Mesenchymal stem cell (in vitro differentiated cells and primary cell): ENCODE results near the gene ASIC2.

Experiments
- DNase-seq: peaks from one replicate; pipeline ENCODE4 v3.0.0-alpha.2; 2013
- H2AFZ ChIP-seq: one replicate; pipeline ENCODE4 v1.6.1; 2013; ENCODE audit warnings: low read depth, mild to moderate bottlenecking, control low read depth, inconsistent platforms, low read length, moderate library complexity
- H2AK5ac ChIP-seq: 2 replicates; pipeline ENCODE4 v1.6.1; 2013; ENCODE audit warnings: low read length, moderate library complexity, mild to moderate bottlenecking, inconsistent platforms; ENCODE audit not compliant: severe bottlenecking
- H2BK120ac ChIP-seq: one replicate; pipeline ENCODE4 v1.6.1; 2013; ENCODE audit warnings: low read depth, mild to moderate bottlenecking, inconsistent platforms, low read length, moderate library complexity
- H2BK12ac ChIP-seq, 2 experiments: one replicate each; pipeline ENCODE4 v1.6.1; 2013; ENCODE audit warnings: inconsistent platforms in 2 of 2, low read length in 2 of 2, mild to moderate bottlenecking in 2 of 2, moderate library complexity in 2 of 2, control low read depth in 1 of 2
- H2BK15ac ChIP-seq: one replicate; pipeline ENCODE4 v1.6.1; 2013; ENCODE audit warnings: mild to moderate bottlenecking, low read depth, inconsistent platforms; ENCODE audit not compliant: poor library complexity, severe bottlenecking
- H2BK5ac ChIP-seq: 2 replicates; pipeline ENCODE4 v1.6.1; 2013; ENCODE audit warnings: low read depth, mild to moderate bottlenecking, low read length, control low read depth, inconsistent platforms; ENCODE audit not compliant: poor library complexity, severe bottlenecking
- H3K14ac ChIP-seq, 2 experiments: one replicate each; pipeline ENCODE4 v1.6.1; 2013; ENCODE audit warnings: inconsistent platforms in 2 of 2, low read length in 2 of 2, control low read depth in 1 of 2, mild to moderate bottlenecking in 1 of 2, moderate library complexity in 1 of 2
- H3K18ac ChIP-seq, 2 experiments: one replicate each; pipeline ENCODE4 v1.6.1; 2013; ENCODE audit warnings: inconsistent platforms in 2 of 2, low read length in 2 of 2, control low read depth in 1 of 2, low read depth in 1 of 2, mild to moderate bottlenecking in 1 of 2
- H3K23ac ChIP-seq, 2 experiments: one replicate each; pipeline ENCODE4 v1.6.1; 2013; ENCODE audit warnings: inconsistent platforms in 2 of 2, low read length in 2 of 2, mild to moderate bottlenecking in 2 of 2, moderate library complexity in 2 of 2, control low read depth in 1 of 2
- H3K27ac ChIP-seq: 2 replicates; pipeline ENCODE4 v1.5.1; 2013; ENCODE audit warnings: mild to moderate bottlenecking, moderate library complexity, low read length, control low read depth, inconsistent platforms; ENCODE audit not compliant: poor library complexity, severe bottlenecking
- H3K27me3 ChIP-seq, 2 experiments: 2 replicates each; pipeline versions ENCODE4 v1.6.1 to v1.7.0; 2013; ENCODE audit warnings: low read length in 2 of 2, mild to moderate bottlenecking in 2 of 2, moderate library complexity in 2 of 2, control low read depth in 1 of 2, inconsistent platforms in 1 of 2; ENCODE audit not compliant: control insufficient read depth in 1 of 2, insufficient read depth in 1 of 2
- H3K36me3 ChIP-seq, 2 experiments: 2 replicates each; pipeline versions ENCODE4 v1.6.1 to v1.7.0; 2013; ENCODE audit warnings: low read length in 2 of 2, control low read depth in 1 of 2, inconsistent platforms in 1 of 2, low read depth in 1 of 2, mild to moderate bottlenecking in 1 of 2; ENCODE audit not compliant: insufficient read depth in 2 of 2, control insufficient read depth in 1 of 2
- H3K4ac ChIP-seq, 2 experiments: one replicate each; pipeline ENCODE4 v1.6.1; 2013; ENCODE audit warnings: inconsistent platforms in 2 of 2, low read length in 2 of 2, mild to moderate bottlenecking in 2 of 2, moderate library complexity in 2 of 2, control low read depth in 1 of 2, low read depth in 1 of 2
- H3K4me1 ChIP-seq: 2 replicates; pipeline ENCODE4 v1.6.1; 2013; ENCODE audit warnings: low read depth, low read length, control low read depth; ENCODE audit not compliant: control insufficient read depth, insufficient read depth
- H3K4me2 ChIP-seq: 2 replicates; pipeline ENCODE4 v1.6.1; 2013; ENCODE audit warnings: low read length, mild to moderate bottlenecking, inconsistent platforms; ENCODE audit not compliant: poor library complexity, severe bottlenecking
- H3K4me3 ChIP-seq, 2 experiments: 2 replicates each; pipeline versions ENCODE4 v1.5.1 to v1.7.0; 2013; ENCODE audit warnings: low read length in 2 of 2, mild to moderate bottlenecking in 2 of 2, control low read depth in 1 of 2, low read depth in 1 of 2; ENCODE audit not compliant: insufficient read depth in 1 of 2
- H3K79me1 ChIP-seq: replicated peaks from 2 replicates; pipeline ENCODE4 v1.6.1; 2013; ENCODE audit warnings: mild to moderate bottlenecking, control low read depth, low read length, inconsistent platforms; ENCODE audit not compliant: poor library complexity, severe bottlenecking
- H3K9ac ChIP-seq: 2 replicates; pipeline ENCODE4 v1.7.0; 2013; ENCODE audit warnings: mild to moderate bottlenecking, low read length, moderate library complexity
- H3K9me3 ChIP-seq: 2 replicates; pipeline ENCODE4 v1.7.0; 2013; ENCODE audit warnings: mild to moderate bottlenecking, low read length; ENCODE audit not compliant: control insufficient read depth
- H4K8ac ChIP-seq: one replicate; pipeline ENCODE4 v1.6.1; 2013; ENCODE audit warnings: inconsistent platforms, mild to moderate bottlenecking, low read length, moderate library complexity
- H4K91ac ChIP-seq: one replicate; pipeline ENCODE4 v1.6.1; 2013; ENCODE audit warnings: mild to moderate bottlenecking, low read length, inconsistent platforms
- WGBS: methylation state at CpG from one replicate; pipeline ENCODE4 v1.1.7; 2013; ENCODE audit warnings: mixed read lengths; 5-methylcytosine and 5-hydroxymethylcytosine counted together

The ASIC2 gene

GRCh38 chr17:33303254-33303653 is 10.2 kb upstream of the ASIC2 start:
- H2BK15ac ChIP-seq = no peak overlapping the region
- no peak for DNase-seq
- no peak overlapping the region for H2BK120ac ChIP-seq
- H3K27ac ChIP-seq = no peak overlapping the region
- no peak overlapping the region for H3K14ac ChIP-seq
- peaks cover 0 to 58% of the 10 kb centered on the region in 2 experiments for H3K27me3 ChIP-seq
- no peaks in the 10 kb centered on the region for H3K36me3 ChIP-seq
- H2AFZ ChIP-seq = no peak overlapping the region
- H2BK5ac ChIP-seq = no peak overlapping the region
- H4K91ac ChIP-seq = no peak overlapping the region
- 90% methylated on average over 5 of the region's 5 CpGs for WGBS
- H3K9ac ChIP-seq = no peak overlapping the region
- H3K4me2 ChIP-seq = no peak overlapping the region
- no peak overlapping the region for H3K4ac ChIP-seq
- H2AK5ac ChIP-seq = no peak overlapping the region
- H3K23ac ChIP-seq = no peak overlapping the region
- peaks cover 8% of the 10 kb centered on the region for H3K9me3 ChIP-seq
- H3K79me1 ChIP-seq = no peaks in the 10 kb centered on the region
- no peak overlapping the region for H3K18ac ChIP-seq
- H2BK12ac ChIP-seq = no peak overlapping the region
- H3K4me1 ChIP-seq = no peaks in the 10 kb centered on the region
- no peak overlapping the region for H3K4me3 ChIP-seq
- H4K8ac ChIP-seq = no peak overlapping the region

- Histone ChIP-seq H3K27ac (no peak overlapping the region), H2AK5ac (no peak overlapping the region), H3K14ac (no peak overlapping the region), H3K4me1 (no peaks in the 10 kb centered on the region), H3K4me3 (no peak overlapping the region), H3K4me2 (no peak overlapping the region), H2AFZ (no peak overlapping the region), H3K79me1 (no peaks in the 10 kb centered on the region), H2BK12ac (no peak overlapping the region), H3K9ac (no peak overlapping the region), H2BK5ac (no peak overlapping the region), H3K23ac (no peak overlapping the region), H4K8ac (no peak overlapping the region), H3K4ac (no peak overlapping the region), H2BK120ac (no peak overlapping the region), H2BK15ac (no peak overlapping the region), H3K9me3 (peaks cover 8% of the 10 kb centered on the region), H3K27me3 (peaks cover 0 to 50% of the 10 kb centered on the region in 2 experiments), H3K18ac (no peak overlapping the region), H4K91ac (no peak overlapping the region), H3K36me3 (no peaks in the 10 kb centered on the region)
- DNase-seq = no peak
Observed at GRCh38 chr17:33302394-33302793, 9.3 kb upstream of the ASIC2 start.

- H3K14ac ChIP-seq = no peak overlapping the region
- no peak overlapping the region for H2AK5ac ChIP-seq
- no peak overlapping the region for H4K8ac ChIP-seq
- H3K9ac ChIP-seq = no peak overlapping the region
- no peak overlapping the region for H3K27ac ChIP-seq
- no peak overlapping the region for H3K4me2 ChIP-seq
- H2BK15ac ChIP-seq = no peak overlapping the region
- H4K91ac ChIP-seq = no peak overlapping the region
- no peak overlapping the region for H3K23ac ChIP-seq
- no peak overlapping the region for H2AFZ ChIP-seq
- peaks cover 8% of the 10 kb centered on the region for H3K9me3 ChIP-seq
- H3K4me1 ChIP-seq = no peaks in the 10 kb centered on the region
- H3K18ac ChIP-seq = no peak overlapping the region
- DNase-seq = no peak
- no peak overlapping the region for H2BK12ac ChIP-seq
- peaks cover 0 to 54% of the 10 kb centered on the region in 2 experiments for H3K27me3 ChIP-seq
- no peaks in the 10 kb centered on the region for H3K79me1 ChIP-seq
- H2BK5ac ChIP-seq = no peak overlapping the region
- no peak overlapping the region for H3K4ac ChIP-seq
- H3K4me3 ChIP-seq = no peak overlapping the region
- H3K36me3 ChIP-seq = no peaks in the 10 kb centered on the region
- no peak overlapping the region for H2BK120ac ChIP-seq
Observed at GRCh38 chr17:33300241-33300640, 7.1 kb upstream of the ASIC2 start.

- peaks cover 9 to 65% of the 10 kb centered on the region in 2 experiments for H3K27me3 ChIP-seq
- H2AFZ ChIP-seq = no peak overlapping the region
- no peaks in the 10 kb centered on the region for H3K79me1 ChIP-seq
- H3K9me3 ChIP-seq = peaks cover 8% of the 10 kb centered on the region
- H3K9ac ChIP-seq = no peak overlapping the region
- no peak for DNase-seq
- no peak overlapping the region for H3K23ac ChIP-seq
- H2AK5ac ChIP-seq = no peak overlapping the region
- H2BK5ac ChIP-seq = no peak overlapping the region
- no peak overlapping the region for H4K91ac ChIP-seq
- no peaks in the 10 kb centered on the region for H3K36me3 ChIP-seq
- H3K27ac ChIP-seq = no peak overlapping the region
- 77% methylated on average over 2 of the region's 2 CpGs for WGBS
- H2BK12ac ChIP-seq = no peak overlapping the region
- H3K4me2 ChIP-seq = no peak overlapping the region
- no peak overlapping the region for H3K4ac ChIP-seq
- H3K4me1 ChIP-seq = no peaks in the 10 kb centered on the region
- H4K8ac ChIP-seq = no peak overlapping the region
- H3K14ac ChIP-seq = no peak overlapping the region
- H2BK120ac ChIP-seq = no peak overlapping the region
- no peak overlapping the region for H3K4me3 ChIP-seq
- no peak overlapping the region for H2BK15ac ChIP-seq
- H3K18ac ChIP-seq = no peak overlapping the region
Observed at GRCh38 chr17:33299115-33299514, 6.0 kb upstream of the ASIC2 start.
